ENCODE data around the gene CASP2.

CASP2 gene

GRCh38 chr7:143287935-143288826 is at the start of gene CASP2:
TSS of gene CASP2 (plus strand) at chr7:143288351. CDS start at chr7:143288456, 105 bp downstream.
- peak; percentile 99 for DNase-seq (ENCODE audit: low read depth)

GRCh38 chr7:143239813-143240212 is 48.3 kb upstream of the CASP2 start:
- no peak for DNase-seq (ENCODE audit: low read depth)

- peak; percentile 64 for DNase-seq (ENCODE audit: low read depth)
These were observed 47.6 kb upstream of the CASP2 start for GRCh38 chr7:143240291-143241168.

GRCh38 chr7:143242306-143242705 is 45.8 kb upstream of the CASP2 start:
- no peak for DNase-seq (ENCODE audit: low read depth)

GRCh38 chr7:143243111-143243510 is 45.0 kb upstream of the CASP2 start:
- no peak for DNase-seq (ENCODE audit: low read depth)

- DNase-seq (ENCODE audit: low read depth): no peak
These were observed 44.5 kb upstream of the CASP2 start for GRCh38 chr7:143243614-143244013.

GRCh38 chr7:143244321-143244720 is 43.8 kb upstream of the CASP2 start:
- no peak for DNase-seq (ENCODE audit: low read depth)

GRCh38 chr7:143245123-143245522 is 43.0 kb upstream of the CASP2 start:
- no peak for DNase-seq (ENCODE audit: low read depth)

GRCh38 chr7:143247372-143247771 is 40.8 kb upstream of the CASP2 start:
- no peak for DNase-seq (ENCODE audit: low read depth)

- no peak for DNase-seq (ENCODE audit: low read depth)
These were observed 39.3 kb upstream of the CASP2 start for GRCh38 chr7:143248761-143249354.

- no peak for DNase-seq (ENCODE audit: low read depth)
These were observed 38.0 kb upstream of the CASP2 start for GRCh38 chr7:143250199-143250598.

GRCh38 chr7:143250822-143251221 is 37.3 kb upstream of the CASP2 start:
- no peak for DNase-seq (ENCODE audit: low read depth)

- DNase-seq (ENCODE audit: low read depth): no peak
These were observed 36.1 kb upstream of the CASP2 start for GRCh38 chr7:143252006-143252405.

GRCh38 chr7:143255564-143255963 is 32.6 kb upstream of the CASP2 start:
- no peak for DNase-seq (ENCODE audit: low read depth)

- no peak for DNase-seq (ENCODE audit: low read depth)
These were observed 31.8 kb upstream of the CASP2 start for GRCh38 chr7:143256325-143256724.

- DNase-seq (ENCODE audit: low read depth): no peak
These were observed 31.2 kb upstream of the CASP2 start for GRCh38 chr7:143256932-143257331.

GRCh38 chr7:143257501-143257900 is 30.6 kb upstream of the CASP2 start:
- DNase-seq (ENCODE audit: low read depth): no peak

GRCh38 chr7:143258831-143259230 is 29.3 kb upstream of the CASP2 start:
- no peak for DNase-seq (ENCODE audit: low read depth)

GRCh38 chr7:143259765-143260164 is 28.4 kb upstream of the CASP2 start:
- no peak for DNase-seq (ENCODE audit: low read depth)

- no peak for DNase-seq (ENCODE audit: low read depth)
These were observed 26.2 kb upstream of the CASP2 start for GRCh38 chr7:143261901-143262300.

- peak; percentile 78 for DNase-seq (ENCODE audit: low read depth)
These were observed 24.6 kb upstream of the CASP2 start, which contains the start of gene GSTK1 for GRCh38 chr7:143263266-143264195. TSS of gene GSTK1 (plus strand) at chr7:143263441. CDS start at chr7:143263514, 73 bp downstream.
